GM12878 (cell line): ENCODE data around the gene RUNX3. TPM values are rescaled to one million over a fixed set of nuclear protein-coding genes. Genes with fewer than 3 reads are reported as not detected.

Experiments
- ATAC-seq: fragments of 200-7000 bp; cut with Tn5 transposase; 3 replicates; pipeline ENCODE4 v1.9.1; 2020; ENCODE audit warnings: mild to moderate bottlenecking, moderate library complexity
- BruUV-seq: library from RNA; stranded (reverse); fragments of 400-500 nt; replicated peaks from 2 replicates; lab custom pipeline; 2021; lab: Mats Ljungman, UMichigan
- CTCF ChIA-PET: fragments of 300-600 bp; sonication (Branson Sonifier 250); formaldehyde crosslinking; extraction: SDS; loops from one replicate; lab custom pipeline; 2021; ENCODE audit warnings: inconsistent platforms; lab: Yijun Ruan, JAX
- POLR2A ChIA-PET: fragments of 350-600 bp; formaldehyde crosslinking; extraction: SDS; loops from one replicate; lab custom pipeline; 2021; ENCODE audit warnings: inconsistent platforms; lab: Charles Lee
- RAD21 ChIA-PET: fragments of 300-600 bp; sonication (Branson Sonifier 250); formaldehyde crosslinking; loops from one replicate; lab custom pipeline; 2023; ENCODE audit warnings: antibody characterized with exemption; ENCODE audit not compliant: unreplicated experiment; lab: Charles Lee
- SMC1A ChIA-PET: fragments of 300-600 bp; sonication (Branson Sonifier 250); formaldehyde crosslinking; loops from one replicate; lab custom pipeline; 2023; ENCODE audit not compliant: unreplicated experiment, uncharacterized antibody; lab: Charles Lee
- DNase-seq: peaks from one replicate; pipeline ENCODE4 v3.0.0-alpha.2; 2011; ENCODE audit warnings: low read depth, low spot score
- FAIRE-seq: peaks from 3 replicates; lab custom pipeline; 2011; peaks lifted over from hg19 to GRCh38; lab: Jason Lieb, UNC
- H2AFZ ChIP-seq: 2 replicates; pipeline ENCODE4 v1.6.0; 2011; ENCODE audit warnings: low read depth, low read length, control low read depth; ENCODE audit not compliant: control insufficient read depth
- H3K27ac ChIP-seq: 2 replicates; pipeline ENCODE4 v1.5.1; 2011; ENCODE audit warnings: control low read depth; ENCODE audit not compliant: control insufficient read depth, insufficient read depth
- H3K27me3 ChIP-seq, 2 experiments: replicated peaks in 1 of 2; 2 replicates each; pipeline versions ENCODE4 v1.6.0 to v1.6.1; 2011; ENCODE audit warnings: low read length in 1 of 2; ENCODE audit not compliant: control insufficient read depth in 2 of 2, insufficient read depth in 2 of 2
- H3K36me3 ChIP-seq, 2 experiments: 2 replicates each; pipeline ENCODE4 v1.5.1; 2011; ENCODE audit warnings: low read length in 1 of 2; ENCODE audit not compliant: control insufficient read depth in 2 of 2, insufficient read depth in 2 of 2
- H3K4me1 ChIP-seq: 2 replicates; pipeline ENCODE4 v1.6.1; 2011; ENCODE audit warnings: mild to moderate bottlenecking, low read length, moderate library complexity, mixed read lengths; ENCODE audit not compliant: control insufficient read depth, insufficient read depth
- H3K4me2 ChIP-seq: 2 replicates; pipeline ENCODE4 v1.6.0; 2011; ENCODE audit warnings: control low read depth; ENCODE audit not compliant: control insufficient read depth, insufficient read depth
- H3K4me3 ChIP-seq: fragments of 200-600 bp; sonication (generic); 2 replicates; pipeline ENCODE4 v1.5.1; 2016
- H3K79me2 ChIP-seq: 2 replicates; pipeline ENCODE4 v1.6.0; 2011; ENCODE audit warnings: low read length; ENCODE audit not compliant: control insufficient read depth, insufficient read depth
- H3K9ac ChIP-seq: 2 replicates; pipeline ENCODE4 v1.8.0; 2011; ENCODE audit warnings: low read length, control low read depth, mixed read lengths; ENCODE audit not compliant: control insufficient read depth, insufficient read depth
- H3K9me3 ChIP-seq: replicated peaks from 3 replicates; pipeline ENCODE4 v1.5.1; 2011; ENCODE audit warnings: mild to moderate bottlenecking, low read length; ENCODE audit not compliant: control insufficient read depth, insufficient read depth
- H4K20me1 ChIP-seq: 2 replicates; pipeline ENCODE4 v1.6.0; 2011; ENCODE audit not compliant: control insufficient read depth, insufficient read depth
- ATF7 ChIP-seq: fragments of 450-650 bp; IDR thresholded peaks from 2 replicates; pipeline ENCODE4 v1.6.1; 2016; ENCODE audit warnings: low read depth, mild to moderate bottlenecking
- CEBPZ ChIP-seq: fragments of 150-350 bp; IDR thresholded peaks from 2 replicates; pipeline ENCODE4 v1.6.1; 2016; ENCODE audit warnings: low read depth, low read length
- JUNB ChIP-seq: IDR thresholded peaks from 2 replicates; pipeline ENCODE4 v1.6.1; 2016; ENCODE audit warnings: antibody characterized with exemption, mild to moderate bottlenecking
- KLF5 ChIP-seq: fragments of 450-650 bp; IDR thresholded peaks from 2 replicates; pipeline ENCODE4 v1.6.1; 2014; ENCODE audit warnings: mild to moderate bottlenecking; ENCODE audit not compliant: partially characterized antibody
- MTA3 ChIP-seq: IDR thresholded peaks from 2 replicates; pipeline ENCODE4 v1.6.1; 2012; ENCODE audit warnings: low read length, inconsistent platforms, borderline replicate concordance
- MYC ChIP-seq: IDR thresholded peaks from 2 replicates; pipeline ENCODE4 v1.6.1; 2011; ENCODE audit warnings: mild to moderate bottlenecking, low read length, moderate library complexity, inconsistent platforms; ENCODE audit not compliant: insufficient read depth, insufficient replicate concordance, insufficient read length, severe bottlenecking
- NFIC ChIP-seq: IDR thresholded peaks from 2 replicates; pipeline ENCODE4 v1.6.1; 2012; ENCODE audit warnings: low read depth, mild to moderate bottlenecking, inconsistent platforms, low read length, moderate library complexity
- NR2C1 ChIP-seq: fragments of 450-650 bp; IDR thresholded peaks from 2 replicates; pipeline ENCODE4 v1.6.1; 2017; ENCODE audit warnings: antibody characterized with exemption, mild to moderate bottlenecking, moderate library complexity
- NRF1 ChIP-seq: conservative IDR thresholded peaks from 2 replicates; pipeline ENCODE4 v1.6.1; 2011; ENCODE audit warnings: mild to moderate bottlenecking, low read depth, low read length, improper control_type of control experiment
- PAX8 ChIP-seq: fragments of 450-650 bp; IDR thresholded peaks from 2 replicates; pipeline ENCODE4 v1.6.1; 2017; ENCODE audit warnings: mild to moderate bottlenecking, moderate library complexity
- RELB ChIP-seq: fragments of 450-650 bp; IDR thresholded peaks from 2 replicates; pipeline ENCODE4 v1.6.1; 2017; ENCODE audit warnings: low read depth, mild to moderate bottlenecking, moderate library complexity
- RUNX3 ChIP-seq: IDR thresholded peaks from 2 replicates; pipeline ENCODE4 v1.6.1; 2012; ENCODE audit warnings: low read length, inconsistent platforms
- SKIL ChIP-seq: fragments of 450-650 bp; IDR thresholded peaks from 2 replicates; pipeline ENCODE4 v1.6.1; 2017; ENCODE audit warnings: mild to moderate bottlenecking, low read depth, inconsistent platforms; ENCODE audit not compliant: poor library complexity, severe bottlenecking
- SMARCA5 ChIP-seq: fragments of 450-650 bp; IDR thresholded peaks from 2 replicates; pipeline ENCODE4 v1.6.1; 2017; ENCODE audit warnings: mild to moderate bottlenecking
- SMC3 ChIP-seq: IDR thresholded peaks from 2 replicates; pipeline ENCODE4 v1.6.1; 2011; ENCODE audit warnings: low read length, improper control_type of control experiment, borderline replicate concordance
- SP1 ChIP-seq: IDR thresholded peaks from one replicate; pipeline ENCODE4 v1.6.1; 2011; ENCODE audit warnings: low read depth, low read length
- YBX1 ChIP-seq: fragments of 450-650 bp; IDR thresholded peaks from 2 replicates; pipeline ENCODE4 v1.6.1; 2016; ENCODE audit warnings: antibody characterized with exemption
- ZNF384 ChIP-seq: IDR thresholded peaks from 2 replicates; pipeline ENCODE4 v1.6.1; 2012; ENCODE audit warnings: low read depth, mild to moderate bottlenecking, low read length, improper control_type of control experiment, borderline replicate concordance
- ZNF622 ChIP-seq: fragments of 450-650 bp; IDR thresholded peaks from 2 replicates; pipeline ENCODE4 v1.6.1; 2017; ENCODE audit warnings: mild to moderate bottlenecking, inconsistent platforms
- WGBS: methylation state at CpG from one replicate; pipeline ENCODE4 v1.1.6; 2016; ENCODE audit warnings: low lambda C conversion rate; ENCODE audit not compliant: insufficient replicate concordance, insufficient coverage; ENCODE audit errors: missing lambda C conversion rate; 5-methylcytosine and 5-hydroxymethylcytosine counted together
- in situ Hi-C: fragments of 300-500 bp; cut with MboI; formaldehyde crosslinking; loops from 9 replicates; pipeline ENCODE4 v1.14.3; 2018; ENCODE audit warnings: mixed read lengths
- intact Hi-C: fragments of 100-400 bp; cut with micrococcal nuclease; formaldehyde crosslinking; loops from one replicate; pipeline ENCODE4 v1.14.2; 2022; ENCODE audit not compliant: unreplicated experiment
- polyA plus RNA-seq, 11 experiments: library from polyadenylated mRNA; depleted of rRNA in 4 of 11; unstranded in 6 of 11; stranded (reverse) in 5 of 11; fragments of >200 nt; fragmentation: Nextera tagmentation in 4 of 11; fragmentation: Illumina TruSeq in 1 of 11; extraction: Ambion mirVana in 4 of 11; extraction: Trizol in 1 of 11; gene quantifications; 1 replicate in 1 of 11; 2 replicates in 10 of 11; pipeline versions ENCODE4 v1.2.1 to v1.2.3, GENCODE V29; 2011 to 2016; ENCODE audit warnings: inconsistent platforms in 2 of 11, missing spikeins in 2 of 11, low read depth in 1 of 11
- total RNA-seq, 4 experiments: library from RNA; depleted of rRNA in 3 of 4; stranded (reverse); fragments of >200 nt in 3 of 4; fragmentation: Illumina TruSeq in 1 of 4; extraction: Trizol in 1 of 4; gene quantifications; 2 replicates each; pipeline versions ENCODE4 v1.2.1 to v1.2.3, GENCODE V29; 2013 to 2021

RUNX3 gene
- total and polyA plus RNA-seq, 10 of the 15 experiments (the other 5 are each of a cell fraction or from before 2014, with no cell fraction given): 19.0 to 151 (median 31.4) TPM

- intact Hi-C loops: loop anchor here (5.0 kb wide), 1 partner anchor 148 kb away; no protein-coding TSS in a partner anchor
- peak overlapping the region; percentile 42; the same call in 1 of the 2 replicates for H3K4me3 ChIP-seq
- CTCF ChIA-PET: interaction anchor here (1.6 to 18.6 kb wide), 5 partner anchors 26 to 147 kb away, joined by 5 to 396 read pairs (median 7); partner anchors contain the start of gene RUNX3
- peak overlapping the region; percentile 76 for H3K27ac ChIP-seq
- BruUV-seq: no TSS peak
- H2AFZ ChIP-seq: no peak overlapping the region
- ATAC-seq (no peak), DNase-seq (no peak), FAIRE-seq (peak; percentile 27)
- under 1% methylated on average over 6 of the region's 6 CpGs for WGBS
- no peaks in the 10 kb centered on the region for H3K9me3 ChIP-seq
- H3K27me3 ChIP-seq: no peaks in the 10 kb centered on the region
- H3K4me1 ChIP-seq: peaks cover 93% of the 10 kb centered on the region
- peaks cover 31% of the 10 kb centered on the region in 2 experiments for H3K36me3 ChIP-seq
- RAD21 ChIA-PET: interaction anchor here (0.7 to 6.4 kb wide), 8 partner anchors 10 to 105 kb away, joined by 3 to 68 read pairs (median 8); partner anchors contain the start of gene RUNX3
- POLR2A ChIA-PET: interaction anchor here (0.6 to 4.3 kb wide), 13 partner anchors 9 to 1499 kb away, joined by 3 to 35 read pairs (median 5); partner anchors contain the start of gene RUNX3
- H3K9ac ChIP-seq: peak overlapping the region; percentile 60
- SMC1A ChIA-PET: interaction anchor here (0.9 to 18.5 kb wide), 8 partner anchors 8 to 252 kb away, joined by 3 to 391 read pairs (median 4); partner anchors contain the start of gene RUNX3
- no peaks in the 10 kb centered on the region; the same call in 1 of the 2 replicates for H4K20me1 ChIP-seq
- H3K4me2 ChIP-seq: peak overlapping the region; percentile 95
- H3K79me2 ChIP-seq: peaks cover 99% of the 10 kb centered on the region
- in situ Hi-C loops: no loop called here
- TF ChIP-seq SMC3: no peak
- TF ChIP-seq ZNF622: no peak
- TF ChIP-seq ZNF384: no peak
- TF ChIP-seq RELB: no peak
- no peak for TF ChIP-seq KLF5
- no peak for TF ChIP-seq YBX1
- peak; percentile 23; the same call in 1 of the 2 replicates for TF ChIP-seq RUNX3
- TF ChIP-seq MYC: no peak
- no peak for TF ChIP-seq JUNB
- no peak for TF ChIP-seq NR2C1
- TF ChIP-seq SKIL: no peak
- no peak for TF ChIP-seq CEBPZ
- TF ChIP-seq SMARCA5: 0 out of 2 replicates have a peak, but pooled peaks have one; percentile 11
- no peak for TF ChIP-seq NRF1
- TF ChIP-seq SP1: no peak
- no peak for TF ChIP-seq PAX8
- TF ChIP-seq MTA3: no peak
- TF ChIP-seq ATF7: no peak
- TF ChIP-seq NFIC: no peak
Measured at GRCh38 chr1:24954022-24954421, 23.9 kb upstream of the RUNX3 start.
